Measurements from ENCODE around the gene CASKIN1. TPM values are rescaled to one million over a fixed set of nuclear protein-coding genes. Genes with fewer than 3 reads are reported as not detected.
A peak's percentile ranks its signal among the peaks of the same experiment; 100 is the strongest.
"Not testable (repeated sequence)": the region's sequence is repeated elsewhere in the genome, so short reads cannot be mapped to it uniquely, and the experiment has no call there.

The CASKIN1 gene
- polyA plus RNA-seq, 2 of the 4 experiments (the other 2 are of a cell fraction): 0.27 to 0.87 TPM

DNA sequence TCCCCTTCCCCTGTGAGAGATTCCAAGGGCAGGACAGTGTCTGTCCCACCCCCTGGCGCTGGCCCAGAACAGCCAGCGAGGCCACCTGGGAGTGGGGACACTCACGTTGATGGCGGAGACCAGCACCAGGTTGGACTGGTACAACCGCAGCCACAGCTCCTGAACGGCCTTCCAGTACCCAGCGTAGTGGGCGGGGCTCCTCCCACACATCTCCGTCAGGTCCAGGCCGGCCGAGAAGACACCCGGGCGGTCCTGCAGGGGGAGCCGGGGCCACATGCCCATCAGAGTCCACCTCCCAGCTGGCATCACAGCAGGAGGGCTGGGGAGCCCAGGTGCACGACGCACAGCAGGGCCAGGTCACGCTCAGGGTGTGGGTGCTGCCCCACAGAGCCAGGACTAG lies 47.9 kb upstream of the CASKIN1 start (continued):
- TF ChIP-seq, protein P1, sequence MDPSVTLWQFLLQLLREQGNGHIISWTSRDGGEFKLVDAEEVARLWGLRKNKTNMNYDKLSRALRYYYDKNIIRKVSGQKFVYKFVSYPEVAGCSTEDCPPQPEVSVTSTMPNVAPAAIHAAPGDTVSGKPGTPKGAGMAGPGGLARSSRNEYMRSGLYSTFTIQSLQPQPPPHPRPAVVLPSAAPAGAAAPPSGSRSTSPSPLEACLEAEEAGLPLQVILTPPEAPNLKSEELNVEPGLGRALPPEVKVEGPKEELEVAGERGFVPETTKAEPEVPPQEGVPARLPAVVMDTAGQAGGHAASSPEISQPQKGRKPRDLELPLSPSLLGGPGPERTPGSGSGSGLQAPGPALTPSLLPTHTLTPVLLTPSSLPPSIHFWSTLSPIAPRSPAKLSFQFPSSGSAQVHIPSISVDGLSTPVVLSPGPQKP (IDR thresholded peaks at IDR 0.05; ENCODE audit: low read depth, low read length): no peak
- TF ChIP-seq RAD21 (conservative IDR thresholded peaks at IDR 0.05 in 1 of 2, IDR thresholded peaks at IDR 0.05 in 1 of 2) (no peak), ESRRA (IDR thresholded peaks at IDR 0.05; ENCODE audit: borderline replicate concordance, low read length) (no peak), FOSL2 (IDR thresholded peaks at IDR 0.05) (no peak), FOSL2 (CRISPR knock-in tag; IDR thresholded peaks at IDR 0.05) (no peak), CBX8 (IDR thresholded peaks at IDR 0.05) (no peak)

DNA sequence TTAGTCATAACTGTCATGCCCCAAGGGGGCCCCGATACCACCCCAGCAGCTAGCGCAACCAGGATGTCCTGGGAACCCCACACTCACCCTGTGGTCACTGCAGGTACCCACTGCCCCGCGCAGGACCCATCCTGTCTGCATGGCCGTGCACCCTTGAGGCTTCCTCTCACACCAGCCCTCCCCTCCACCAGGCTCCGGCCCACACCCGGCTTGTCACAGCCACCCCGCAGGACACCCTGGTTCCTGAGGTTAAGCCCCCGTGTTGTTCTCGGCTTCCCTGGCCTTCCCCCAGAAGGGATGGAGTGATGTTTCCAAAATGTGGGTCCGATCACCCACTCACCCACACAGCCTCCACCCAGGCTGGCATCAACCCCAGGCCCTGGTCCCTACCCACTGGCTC lies 47.4 kb upstream of the CASKIN1 start:
- no peak for DNase-seq (ENCODE audit: low read depth in 1 of 2, low spot score in 1 of 2)
- peak in 1 of 2 experiments; percentile 11; a peak in 3 of 6 replicates for ATAC-seq
- Histone ChIP-seq H3K4me2 (no peak overlapping the region), H3K27ac (no peak overlapping the region), H3K9me3 (no peaks in the 10 kb centered on the region), H3K4me3 (no peak overlapping the region), H3K4me1 (no peaks in the 10 kb centered on the region)
- CTCF ChIA-PET: interaction anchor here (1.0 kb wide), 1 partner anchor 258 kb away, joined by 3 read pairs; no protein-coding TSS in a partner anchor
- POLR2A ChIA-PET: interaction anchor here (1.3 kb wide), 1 partner anchor 8 kb away, joined by 4 read pairs; the partner anchor contains the start of gene ECI1
- TF ChIP-seq BHLHE40 (IDR thresholded peaks at IDR 0.05; ENCODE audit: low read depth, low read length) (no peak), MAZ (IDR thresholded peaks at IDR 0.05; ENCODE audit: borderline replicate concordance, low read depth, low read length) (no peak), HOXB5 (CRISPR knock-in tag; IDR thresholded peaks at IDR 0.05) (no peak), POLR2AphosphoS2 (conservative IDR thresholded peaks at IDR 0.05; ENCODE audit: low read length) (peak; percentile 18; the same call in 1 of the 2 replicates), TFCP2L1 (CRISPR knock-in tag; IDR thresholded peaks at IDR 0.05) (no peak)
- 94% methylated on average over 11 of the region's 11 CpGs for WGBS (ENCODE audit: missing lambda C conversion rate)
- no peak for FAIRE-seq

DNA sequence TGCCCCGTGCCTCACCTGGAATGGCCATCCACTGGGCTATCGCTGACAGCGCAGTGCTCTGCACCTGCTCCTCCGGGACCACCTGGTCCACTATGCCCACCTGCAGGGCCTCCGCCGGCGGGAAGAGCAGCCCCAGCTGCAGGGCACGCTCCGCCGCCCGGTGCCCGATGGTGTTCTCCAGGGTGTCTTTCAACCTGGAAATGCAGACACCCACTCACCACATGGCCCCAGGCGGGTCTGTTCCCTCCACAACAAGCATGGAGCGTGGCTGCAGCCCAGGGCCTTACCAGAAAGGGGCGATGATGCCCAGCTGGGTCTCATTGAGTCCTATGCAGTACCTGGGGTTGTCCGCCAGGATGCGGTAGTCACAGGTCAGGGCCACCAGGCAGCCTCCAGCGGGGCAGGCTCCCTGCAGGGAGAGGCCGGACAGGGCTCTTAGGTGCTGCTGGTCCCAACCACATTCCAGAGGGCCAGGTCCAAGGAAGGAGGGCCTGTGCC lies 46.7 kb upstream of the CASKIN1 start:
- ChIA-PET CTCF (interaction anchor here (0.6 to 1.9 kb wide), 6 partner anchors 9 to 42 kb away, joined by 3 to 7 read pairs (median 3); partner anchors contain the start of gene ECI1), POLR2A (interaction anchor here (1.3 kb wide), 1 partner anchor 8 kb away, joined by 4 read pairs; the partner anchor contains the start of gene ECI1)
- TF ChIP-seq RAD21 (conservative IDR thresholded peaks at IDR 0.05 in 1 of 2, IDR thresholded peaks at IDR 0.05 in 1 of 2) (peak in 1 of 2 experiments; percentile 23; a peak in 1 of 5 replicates), PHF8 (IDR thresholded peaks at IDR 0.05; ENCODE audit: borderline replicate concordance, low read depth) (no peak)
- no peak overlapping the region for H3K4me3 ChIP-seq
- no peaks in the 10 kb centered on the region for H3K9me3 ChIP-seq
- H3K4me1 ChIP-seq: no peaks in the 10 kb centered on the region
- H3K27ac ChIP-seq: no peak overlapping the region
- WGBS (ENCODE audit: missing lambda C conversion rate): 83% methylated on average over 8 of the region's 19 CpGs
- DNase-seq (ENCODE audit: low read depth in 1 of 2, low spot score in 1 of 2) (peak; percentile 41 to 70), ATAC-seq (peak; percentile 38 to 63), FAIRE-seq (no peak)
- H3K4me2 ChIP-seq: no peak overlapping the region

DNA sequence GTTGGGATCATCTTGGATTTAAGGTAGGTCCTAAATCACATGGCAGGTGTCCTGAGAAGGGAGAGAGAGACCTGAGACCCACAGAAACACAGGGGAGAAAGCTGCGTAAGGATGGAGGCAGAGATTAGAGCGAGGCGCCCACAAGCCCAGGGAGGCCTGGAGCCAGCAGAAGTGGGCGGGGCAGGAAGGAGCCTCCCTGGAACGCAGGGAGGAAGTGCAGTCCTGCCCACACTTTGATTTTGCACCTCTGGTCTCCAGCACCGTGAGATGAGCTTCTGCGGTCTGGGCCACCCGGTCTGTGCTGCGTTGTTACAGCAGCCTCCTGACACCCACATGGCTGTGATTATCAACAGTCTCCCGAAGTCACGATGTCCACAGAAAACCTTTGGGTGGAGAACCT lies 46.2 kb upstream of the CASKIN1 start:
- ATAC-seq: no peak
- CTCF ChIA-PET: interaction anchor here (0.6 to 1.9 kb wide), 7 partner anchors 9 to 48 kb away, joined by 3 to 7 read pairs (median 3); partner anchors contain the start of gene ECI1
- FAIRE-seq: no peak
- DNase-seq (ENCODE audit: low read depth in 1 of 2, low spot score in 1 of 2): no peak
- Histone ChIP-seq H3K4me1 (no peaks in the 10 kb centered on the region), H3K9me3 (no peaks in the 10 kb centered on the region), H3K27ac (no peak overlapping the region), H3K4me3 (no peak overlapping the region), H3K4me2 (no peak overlapping the region)
- POLR2A ChIA-PET: interaction anchor here (1.3 kb wide), 1 partner anchor 9 kb away, joined by 4 read pairs; the partner anchor contains the start of gene ECI1
- 90% methylated on average over 11 of the region's 11 CpGs for WGBS (ENCODE audit: missing lambda C conversion rate)
- TF ChIP-seq, protein P2, sequence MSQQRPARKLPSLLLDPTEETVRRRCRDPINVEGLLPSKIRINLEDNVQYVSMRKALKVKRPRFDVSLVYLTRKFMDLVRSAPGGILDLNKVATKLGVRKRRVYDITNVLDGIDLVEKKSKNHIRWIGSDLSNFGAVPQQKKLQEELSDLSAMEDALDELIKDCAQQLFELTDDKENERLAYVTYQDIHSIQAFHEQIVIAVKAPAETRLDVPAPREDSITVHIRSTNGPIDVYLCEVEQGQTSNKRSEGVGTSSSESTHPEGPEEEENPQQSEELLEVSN (IDR thresholded peaks at IDR 0.05; ENCODE audit: borderline replicate concordance, low read depth): no peak
- no peak for TF ChIP-seq MAFK (IDR thresholded peaks at IDR 0.05; ENCODE audit: partially characterized antibody)
- TF ChIP-seq TP53 (CRISPR knock-in tag; IDR thresholded peaks at IDR 0.05): no peak
- TF ChIP-seq KDM1A (IDR thresholded peaks at IDR 0.05; ENCODE audit: low read depth): no peak
- TF ChIP-seq JUNB (IDR thresholded peaks at IDR 0.05): no peak
- TF ChIP-seq ZFP36 (IDR thresholded peaks at IDR 0.05; ENCODE audit: borderline replicate concordance, partially characterized antibody): no peak
- no peak for TF ChIP-seq RAD21 (conservative IDR thresholded peaks at IDR 0.05 in 1 of 2, IDR thresholded peaks at IDR 0.05 in 1 of 2)
- TF ChIP-seq, protein P3, sequence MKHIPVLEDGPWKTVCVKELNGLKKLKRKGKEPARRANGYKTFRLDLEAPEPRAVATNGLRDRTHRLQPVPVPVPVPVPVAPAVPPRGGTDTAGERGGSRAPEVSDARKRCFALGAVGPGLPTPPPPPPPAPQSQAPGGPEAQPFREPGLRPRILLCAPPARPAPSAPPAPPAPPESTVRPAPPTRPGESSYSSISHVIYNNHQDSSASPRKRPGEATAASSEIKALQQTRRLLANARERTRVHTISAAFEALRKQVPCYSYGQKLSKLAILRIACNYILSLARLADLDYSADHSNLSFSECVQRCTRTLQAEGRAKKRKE (CRISPR knock-in tag; IDR thresholded peaks at IDR 0.05; ENCODE audit: low read depth): no peak
- TF ChIP-seq HOXB13 (CRISPR knock-in tag; IDR thresholded peaks at IDR 0.05; ENCODE audit: low read depth): no peak
- no peak for TF ChIP-seq POLR2AphosphoS2 (conservative IDR thresholded peaks at IDR 0.05; ENCODE audit: low read length)
- TF ChIP-seq CHD2 (IDR thresholded peaks at IDR 0.05; ENCODE audit: low read length, partially characterized antibody): no peak
- TF ChIP-seq, protein P4, sequence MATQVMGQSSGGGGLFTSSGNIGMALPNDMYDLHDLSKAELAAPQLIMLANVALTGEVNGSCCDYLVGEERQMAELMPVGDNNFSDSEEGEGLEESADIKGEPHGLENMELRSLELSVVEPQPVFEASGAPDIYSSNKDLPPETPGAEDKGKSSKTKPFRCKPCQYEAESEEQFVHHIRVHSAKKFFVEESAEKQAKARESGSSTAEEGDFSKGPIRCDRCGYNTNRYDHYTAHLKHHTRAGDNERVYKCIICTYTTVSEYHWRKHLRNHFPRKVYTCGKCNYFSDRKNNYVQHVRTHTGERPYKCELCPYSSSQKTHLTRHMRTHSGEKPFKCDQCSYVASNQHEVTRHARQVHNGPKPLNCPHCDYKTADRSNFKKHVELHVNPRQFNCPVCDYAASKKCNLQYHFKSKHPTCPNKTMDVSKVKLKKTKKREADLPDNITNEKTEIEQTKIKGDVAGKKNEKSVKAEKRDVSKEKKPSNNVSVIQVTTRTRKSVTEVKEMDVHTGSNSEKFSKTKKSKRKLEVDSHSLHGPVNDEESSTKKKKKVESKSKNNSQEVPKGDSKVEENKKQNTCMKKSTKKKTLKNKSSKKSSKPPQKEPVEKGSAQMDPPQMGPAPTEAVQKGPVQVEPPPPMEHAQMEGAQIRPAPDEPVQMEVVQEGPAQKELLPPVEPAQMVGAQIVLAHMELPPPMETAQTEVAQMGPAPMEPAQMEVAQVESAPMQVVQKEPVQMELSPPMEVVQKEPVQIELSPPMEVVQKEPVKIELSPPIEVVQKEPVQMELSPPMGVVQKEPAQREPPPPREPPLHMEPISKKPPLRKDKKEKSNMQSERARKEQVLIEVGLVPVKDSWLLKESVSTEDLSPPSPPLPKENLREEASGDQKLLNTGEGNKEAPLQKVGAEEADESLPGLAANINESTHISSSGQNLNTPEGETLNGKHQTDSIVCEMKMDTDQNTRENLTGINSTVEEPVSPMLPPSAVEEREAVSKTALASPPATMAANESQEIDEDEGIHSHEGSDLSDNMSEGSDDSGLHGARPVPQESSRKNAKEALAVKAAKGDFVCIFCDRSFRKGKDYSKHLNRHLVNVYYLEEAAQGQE (IDR thresholded peaks at IDR 0.05): no peak

DNA sequence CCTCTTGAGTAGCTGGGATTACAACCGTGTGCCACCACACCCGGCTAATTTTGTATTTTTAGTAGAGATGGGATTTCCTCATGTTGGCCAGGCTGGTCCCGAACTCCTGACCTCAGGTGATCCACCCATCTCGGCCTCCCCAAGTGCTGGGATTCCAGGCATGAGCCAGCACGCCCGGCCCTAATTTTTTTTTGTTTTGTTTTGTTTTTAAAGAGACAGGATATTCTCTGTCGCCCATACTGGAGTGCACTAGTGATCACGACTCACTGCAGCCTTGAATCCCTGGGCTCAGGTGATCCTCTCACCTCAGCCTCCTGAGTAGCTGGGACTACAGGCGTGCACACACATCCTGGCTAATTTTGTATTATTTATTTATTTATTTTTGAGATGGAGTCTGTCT lies 43.9 kb upstream of the CASKIN1 start:
- H3K4me3 ChIP-seq; H3K27ac ChIP-seq; CTCF ChIA-PET; H3K4me1 ChIP-seq; H3K9me3 ChIP-seq; POLR2A ChIA-PET; DNase-seq (ENCODE audit: low read depth in 1 of 2, low spot score in 1 of 2); FAIRE-seq; ATAC-seq; H3K4me2 ChIP-seq: not testable (repeated sequence)
- 71% methylated on average over 9 of the region's 9 CpGs for WGBS (ENCODE audit: missing lambda C conversion rate)
